ENCODE data around the gene DNPH1.

DNPH1 gene

GRCh38 chr6:43256670-43257366, 27.5 kb upstream of the DNPH1 start:
- Histone ChIP-seq H3K4me2 (ENCODE audit: low read depth, low read length, poor library complexity, severe bottlenecking) (no peak overlapping the region), H3K4me1 (ENCODE audit: insufficient read depth, low read length, poor library complexity, severe bottlenecking) (no peaks in the 10 kb centered on the region), H3K27me3 (ENCODE audit: insufficient read depth, low read length, poor library complexity, severe bottlenecking) (no peaks in the 10 kb centered on the region), H3K36me3 (ENCODE audit: insufficient read depth, low read length) (no peaks in the 10 kb centered on the region), H3K79me2 (ENCODE audit: insufficient read depth, low read length) (no peaks in the 10 kb centered on the region), H4K20me1 (ENCODE audit: insufficient read depth, low read length, poor library complexity, severe bottlenecking) (no peaks in the 10 kb centered on the region), H3F3A (ENCODE audit: low read depth) (no peaks in the 10 kb centered on the region), H3K9me2 (replicated peaks; ENCODE audit: low read depth, low read length) (no peaks in the 10 kb centered on the region), H3K9ac (ENCODE audit: low read depth, low read length, poor library complexity, severe bottlenecking) (no peak overlapping the region), H2AFZ (ENCODE audit: low read length) (no peak overlapping the region), H3K4me3 (ENCODE audit: low read length, poor library complexity, severe bottlenecking) (no peak overlapping the region), H3K9me3 (ENCODE audit: insufficient read depth, low read depth, low read length) (no peaks in the 10 kb centered on the region)
- TF ChIP-seq EZH2phosphoT487 (IDR thresholded peaks at IDR 0.05; ENCODE audit: borderline replicate concordance) (no peak), CTCF (conservative IDR thresholded peaks at IDR 0.05; ENCODE audit: low read length) (no peak)

GRCh38 chr6:43255408-43256054, 26.2 kb upstream of the DNPH1 start:
- Histone ChIP-seq H3F3A (ENCODE audit: low read depth) (no peaks in the 10 kb centered on the region), H3K79me2 (ENCODE audit: insufficient read depth, low read length) (no peaks in the 10 kb centered on the region), H3K9me2 (replicated peaks; ENCODE audit: low read depth, low read length) (no peaks in the 10 kb centered on the region), H4K20me1 (ENCODE audit: insufficient read depth, low read length, poor library complexity, severe bottlenecking) (no peaks in the 10 kb centered on the region), H3K27me3 (ENCODE audit: insufficient read depth, low read length, poor library complexity, severe bottlenecking) (no peaks in the 10 kb centered on the region), H3K4me3 (ENCODE audit: low read length, poor library complexity, severe bottlenecking) (no peak overlapping the region), H3K9ac (ENCODE audit: low read depth, low read length, poor library complexity, severe bottlenecking) (no peak overlapping the region), H2AFZ (ENCODE audit: low read length) (no peak overlapping the region), H3K9me3 (ENCODE audit: insufficient read depth, low read depth, low read length) (no peaks in the 10 kb centered on the region), H3K36me3 (ENCODE audit: insufficient read depth, low read length) (no peaks in the 10 kb centered on the region), H3K4me1 (ENCODE audit: insufficient read depth, low read length, poor library complexity, severe bottlenecking) (no peaks in the 10 kb centered on the region), H3K4me2 (ENCODE audit: low read depth, low read length, poor library complexity, severe bottlenecking) (no peak overlapping the region)
- TF ChIP-seq EZH2phosphoT487 (IDR thresholded peaks at IDR 0.05; ENCODE audit: borderline replicate concordance) (no peak), CTCF (conservative IDR thresholded peaks at IDR 0.05; ENCODE audit: low read length) (no peak)

- H2AFZ ChIP-seq (ENCODE audit: low read length): no peak overlapping the region
- H4K20me1 ChIP-seq (ENCODE audit: insufficient read depth, low read length, poor library complexity, severe bottlenecking): no peaks in the 10 kb centered on the region
- H3K36me3 ChIP-seq (ENCODE audit: insufficient read depth, low read length): no peaks in the 10 kb centered on the region
- TF ChIP-seq EZH2phosphoT487 (IDR thresholded peaks at IDR 0.05; ENCODE audit: borderline replicate concordance) (no peak), CTCF (conservative IDR thresholded peaks at IDR 0.05; ENCODE audit: low read length) (no peak)
- H3K4me1 ChIP-seq (ENCODE audit: insufficient read depth, low read length, poor library complexity, severe bottlenecking): no peaks in the 10 kb centered on the region
- H3K4me2 ChIP-seq (ENCODE audit: low read depth, low read length, poor library complexity, severe bottlenecking): no peak overlapping the region
- no peaks in the 10 kb centered on the region for H3F3A ChIP-seq (ENCODE audit: low read depth)
- H3K9ac ChIP-seq (ENCODE audit: low read depth, low read length, poor library complexity, severe bottlenecking): no peak overlapping the region
- no peaks in the 10 kb centered on the region for H3K27me3 ChIP-seq (ENCODE audit: insufficient read depth, low read length, poor library complexity, severe bottlenecking)
- no peaks in the 10 kb centered on the region for H3K9me2 ChIP-seq (replicated peaks; ENCODE audit: low read depth, low read length)
- H3K9me3 ChIP-seq (ENCODE audit: insufficient read depth, low read depth, low read length): no peaks in the 10 kb centered on the region
- H3K4me3 ChIP-seq (ENCODE audit: low read length, poor library complexity, severe bottlenecking): no peak overlapping the region
- no peaks in the 10 kb centered on the region for H3K79me2 ChIP-seq (ENCODE audit: insufficient read depth, low read length)
Measured at GRCh38 chr6:43254846-43255245, 25.6 kb upstream of the DNPH1 start.
